Nephron progenitor cell (in vitro differentiated cells): Measurements from ENCODE around the gene FRMD5.
"Not testable (repeated sequence)": the region's sequence is repeated elsewhere in the genome, so short reads cannot be mapped to it uniquely, and the experiment has no call there.

ENCODE experiments used
- DNase-seq: peaks from one replicate; pipeline ENCODE4 v3.0.0; 2021
- H3K27ac Mint-ChIP-seq: 2 replicates; pipeline ENCODE4 v1.8.0; 2021; ENCODE audit warnings: mild to moderate bottlenecking, moderate library complexity, mixed read lengths
- H3K27me3 Mint-ChIP-seq: 2 replicates; pipeline ENCODE4 v1.8.0; 2021; ENCODE audit warnings: mild to moderate bottlenecking, low read depth, mixed read lengths; ENCODE audit not compliant: poor library complexity
- H3K36me3 Mint-ChIP-seq: 2 replicates; pipeline ENCODE4 v1.8.0; 2021; ENCODE audit warnings: low read depth, mixed read lengths
- H3K4me1 Mint-ChIP-seq: 2 replicates; pipeline ENCODE4 v1.8.0; 2021; ENCODE audit warnings: mixed read lengths
- H3K4me3 Mint-ChIP-seq: 2 replicates; pipeline ENCODE4 v1.8.0; 2021; ENCODE audit warnings: mild to moderate bottlenecking, moderate library complexity, mixed read lengths
- H3K9me3 Mint-ChIP-seq: 2 replicates; pipeline ENCODE4 v1.8.0; 2021; ENCODE audit warnings: mild to moderate bottlenecking, moderate library complexity, mixed read lengths
- TF ChIP-seq, protein P1 (sequence below): fragments of 200-600 bp; sonication (generic); IDR thresholded peaks from 2 replicates; pipeline ENCODE4 v1.5.0; 2021; ENCODE audit warnings: antibody characterized with exemption

FRMD5 gene

DNA sequence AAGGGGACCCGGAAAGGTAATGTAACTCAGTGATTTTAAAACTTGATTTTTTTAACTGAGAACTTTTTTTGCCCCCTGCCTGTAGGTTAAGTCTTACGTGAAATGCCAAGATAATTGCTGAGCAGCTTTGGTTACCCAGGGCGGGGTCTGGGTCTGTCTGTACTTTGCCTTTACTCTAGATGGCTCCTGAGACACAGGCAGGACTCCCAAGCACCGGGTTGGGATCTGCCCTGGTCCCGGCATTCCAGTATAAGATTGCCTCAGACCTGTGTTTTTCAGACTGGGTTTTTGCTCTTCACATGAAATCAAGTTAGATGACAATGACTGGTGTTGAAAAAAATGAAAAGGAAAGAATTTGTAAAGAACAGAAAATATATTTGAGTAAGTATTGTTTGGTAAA, 328.0 kb downstream of the FRMD5 start:
- no peaks in the 10 kb centered on the region for H3K9me3 Mint-ChIP-seq
- H3K27ac Mint-ChIP-seq: no peak overlapping the region
- peaks cover 13% of the 10 kb centered on the region for H3K36me3 Mint-ChIP-seq
- H3K4me1 Mint-ChIP-seq: no peaks in the 10 kb centered on the region
- TF ChIP-seq, protein P1, sequence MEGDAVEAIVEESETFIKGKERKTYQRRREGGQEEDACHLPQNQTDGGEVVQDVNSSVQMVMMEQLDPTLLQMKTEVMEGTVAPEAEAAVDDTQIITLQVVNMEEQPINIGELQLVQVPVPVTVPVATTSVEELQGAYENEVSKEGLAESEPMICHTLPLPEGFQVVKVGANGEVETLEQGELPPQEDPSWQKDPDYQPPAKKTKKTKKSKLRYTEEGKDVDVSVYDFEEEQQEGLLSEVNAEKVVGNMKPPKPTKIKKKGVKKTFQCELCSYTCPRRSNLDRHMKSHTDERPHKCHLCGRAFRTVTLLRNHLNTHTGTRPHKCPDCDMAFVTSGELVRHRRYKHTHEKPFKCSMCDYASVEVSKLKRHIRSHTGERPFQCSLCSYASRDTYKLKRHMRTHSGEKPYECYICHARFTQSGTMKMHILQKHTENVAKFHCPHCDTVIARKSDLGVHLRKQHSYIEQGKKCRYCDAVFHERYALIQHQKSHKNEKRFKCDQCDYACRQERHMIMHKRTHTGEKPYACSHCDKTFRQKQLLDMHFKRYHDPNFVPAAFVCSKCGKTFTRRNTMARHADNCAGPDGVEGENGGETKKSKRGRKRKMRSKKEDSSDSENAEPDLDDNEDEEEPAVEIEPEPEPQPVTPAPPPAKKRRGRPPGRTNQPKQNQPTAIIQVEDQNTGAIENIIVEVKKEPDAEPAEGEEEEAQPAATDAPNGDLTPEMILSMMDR: no peak
- H3K4me3 Mint-ChIP-seq: no peak overlapping the region
- H3K27me3 Mint-ChIP-seq: no peaks in the 10 kb centered on the region
- no peak for DNase-seq

DNA sequence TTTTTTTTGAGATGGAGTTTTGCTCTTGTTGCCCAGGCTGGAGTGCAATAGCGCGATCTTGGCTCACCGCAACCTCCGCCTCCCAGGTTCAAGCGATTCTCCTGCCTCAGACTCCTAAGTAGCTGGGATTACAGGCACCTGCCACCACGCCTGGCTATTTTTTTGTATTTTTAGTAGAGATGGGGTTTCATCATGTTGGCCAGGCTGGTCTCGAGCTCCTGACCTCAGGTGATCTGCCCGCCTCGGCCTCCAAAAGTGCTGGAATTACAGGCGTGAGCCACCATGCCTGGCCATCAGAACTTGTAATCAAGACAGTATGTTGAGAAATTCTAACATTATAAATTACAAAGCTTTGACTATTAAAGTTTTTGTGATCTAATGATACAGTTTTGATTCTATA, 328.4 kb downstream of the FRMD5 start:
- not testable (repeated sequence) for DNase-seq

DNA sequence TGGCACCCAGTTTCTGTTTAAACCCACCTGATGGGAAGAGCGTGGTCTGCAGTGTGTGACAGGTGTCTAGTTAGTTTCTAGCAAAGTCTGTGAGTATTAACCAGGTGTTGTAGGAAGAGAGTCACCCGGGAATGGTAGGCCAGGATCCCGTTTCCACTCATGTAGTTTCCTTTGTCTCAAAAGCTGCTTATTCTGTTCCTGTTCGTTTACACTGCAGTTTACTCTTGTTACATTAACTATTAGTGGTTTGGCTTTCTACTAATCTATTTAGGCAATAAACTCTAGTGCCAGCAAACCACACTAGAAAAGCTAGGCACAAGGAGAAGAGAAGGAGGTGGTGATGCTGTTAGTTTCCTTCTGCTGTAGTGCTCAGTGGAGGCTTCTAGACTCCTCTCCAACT, 335.5 kb downstream of the FRMD5 start:
- TF ChIP-seq, protein P1: no peak

More for the DNA sequence above, 328.4 kb downstream of the FRMD5 start:
- not testable (repeated sequence) for H3K9me3 Mint-ChIP-seq, H3K4me1 Mint-ChIP-seq, H3K27me3 Mint-ChIP-seq, H3K27ac Mint-ChIP-seq, H3K4me3 Mint-ChIP-seq
- peaks cover 13% of the 10 kb centered on the region for H3K36me3 Mint-ChIP-seq

DNA sequence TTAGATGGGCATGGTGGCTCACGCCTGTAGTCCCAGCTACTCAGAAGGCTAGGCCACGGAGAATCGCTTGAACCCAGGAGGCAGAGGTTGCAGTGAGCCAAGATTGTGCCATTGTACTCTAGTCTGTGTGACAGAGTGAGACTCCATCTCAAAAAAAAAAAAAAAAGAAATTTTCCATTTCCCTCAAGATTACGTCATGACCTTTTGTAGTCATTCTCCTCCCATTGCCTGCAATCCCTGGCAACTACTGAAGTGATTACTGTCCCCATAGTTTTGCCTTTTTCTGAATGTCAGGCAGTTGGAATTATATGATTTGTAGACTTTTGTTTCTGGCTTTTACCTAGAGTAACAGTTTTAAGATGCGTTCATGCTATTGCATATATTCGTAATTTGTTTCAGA, 340.3 kb downstream of the FRMD5 start:
- Mint-ChIP-seq H3K4me1 (no peaks in the 10 kb centered on the region), H3K4me3 (no peak overlapping the region), H3K36me3 (peaks cover 46% of the 10 kb centered on the region), H3K27me3 (no peaks in the 10 kb centered on the region), H3K9me3 (no peaks in the 10 kb centered on the region), H3K27ac (no peak overlapping the region)
- no peak for DNase-seq
- TF ChIP-seq, protein P1: no peak

More for the DNA sequence above, 335.5 kb downstream of the FRMD5 start:
- DNase-seq: no peak
- no peak overlapping the region for H3K27ac Mint-ChIP-seq
- H3K4me3 Mint-ChIP-seq: no peak overlapping the region
- no peaks in the 10 kb centered on the region for H3K9me3 Mint-ChIP-seq
- peaks cover 20% of the 10 kb centered on the region for H3K36me3 Mint-ChIP-seq
- no peaks in the 10 kb centered on the region for H3K27me3 Mint-ChIP-seq
- H3K4me1 Mint-ChIP-seq: no peaks in the 10 kb centered on the region

DNA sequence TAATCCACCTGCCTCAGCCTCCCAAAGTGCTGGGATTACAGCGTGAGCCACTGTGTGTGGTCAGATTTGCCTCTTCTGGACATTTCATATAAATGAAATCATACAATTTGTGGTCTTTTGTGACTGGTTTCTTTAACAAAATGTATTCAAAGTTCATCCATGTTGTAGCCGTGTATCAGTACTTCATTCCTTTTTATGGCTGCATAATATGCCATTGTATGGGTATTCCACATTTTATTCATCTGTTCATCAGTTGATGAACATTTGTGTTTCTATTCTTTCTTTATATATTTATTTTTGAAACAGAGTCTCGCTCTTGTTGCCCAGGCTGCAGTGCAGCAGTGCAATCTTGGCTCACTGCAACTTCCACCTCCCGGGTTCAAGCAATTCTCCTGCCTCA, 342.5 kb downstream of the FRMD5 start:
- Mint-ChIP-seq H3K9me3 (no peaks in the 10 kb centered on the region), H3K27me3 (no peaks in the 10 kb centered on the region), H3K27ac (no peak overlapping the region), H3K4me3 (no peak overlapping the region), H3K36me3 (peaks cover 32% of the 10 kb centered on the region), H3K4me1 (no peaks in the 10 kb centered on the region)
- DNase-seq: no peak
- TF ChIP-seq, protein P1: no peak

DNA sequence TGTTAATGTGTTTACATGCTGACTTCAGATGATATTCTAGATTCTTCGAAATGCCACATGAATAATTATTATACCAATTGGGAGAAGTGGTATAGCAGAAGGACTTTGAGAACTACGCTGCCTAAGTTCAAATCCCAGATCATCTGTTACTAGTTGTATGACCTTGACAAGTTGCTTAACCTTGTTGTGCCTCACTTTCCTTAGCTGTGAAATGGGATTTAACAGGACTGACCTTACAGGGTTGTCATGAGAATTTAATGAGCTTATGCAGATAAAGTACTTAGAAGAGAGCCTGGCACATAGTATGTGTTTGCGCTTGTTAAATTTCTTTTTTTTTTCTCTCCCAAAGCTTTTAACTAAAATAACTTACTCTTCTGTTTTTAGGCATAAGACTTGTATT, 343.8 kb downstream of the FRMD5 start:
- DNase-seq: no peak
- no peaks in the 10 kb centered on the region for H3K9me3 Mint-ChIP-seq
- no peaks in the 10 kb centered on the region for H3K4me1 Mint-ChIP-seq
- no peaks in the 10 kb centered on the region for H3K27me3 Mint-ChIP-seq
- H3K36me3 Mint-ChIP-seq: peaks cover 32% of the 10 kb centered on the region
- no peak overlapping the region for H3K4me3 Mint-ChIP-seq
- TF ChIP-seq, protein P1: no peak
- no peak overlapping the region for H3K27ac Mint-ChIP-seq
